Activated naive CD8-positive, alpha-beta T cell treated with anti-CD3 and anti-CD28 coated beads, Interleukin-2, amount 10 ng/mL, durations not matched to agents 7 days and 5 days (primary cell): ENCODE measurements around the gene ANTXR1. TPM values are rescaled to one million over a fixed set of nuclear protein-coding genes. Genes with fewer than 3 reads are reported as not detected.

Source experiments
- ATAC-seq: fragments of 150-1000 bp; cut with Tn5 transposase; one replicate; pipeline ENCODE4 v1.10.0; 2021; ENCODE audit warnings: low read depth, moderate library complexity
- POLR2A ChIA-PET: fragments of 350-600 bp; sonication (Branson Sonifier 250); formaldehyde crosslinking; loops from one replicate; lab custom pipeline; 2021; ENCODE audit warnings: antibody characterized with exemption; lab: Charles Lee
- DNase-seq: peaks from one replicate; pipeline ENCODE4 v3.0.0; 2021
- H3K27ac Mint-ChIP-seq: one replicate; pipeline ENCODE4 v1.8.0; 2022; ENCODE audit warnings: mild to moderate bottlenecking, mixed read lengths
- H3K27me3 Mint-ChIP-seq: one replicate; pipeline ENCODE4 v1.8.0; 2022; ENCODE audit warnings: mild to moderate bottlenecking, moderate library complexity, mixed read lengths
- H3K36me3 Mint-ChIP-seq: one replicate; pipeline ENCODE4 v1.8.0; 2021; ENCODE audit warnings: mild to moderate bottlenecking, mixed read lengths
- H3K4me1 Mint-ChIP-seq: one replicate; pipeline ENCODE4 v1.8.0; 2021; ENCODE audit warnings: mixed read lengths
- H3K4me3 Mint-ChIP-seq: one replicate; pipeline ENCODE4 v1.8.0; 2022; ENCODE audit warnings: mild to moderate bottlenecking, moderate library complexity, mixed read lengths
- H3K9me3 Mint-ChIP-seq: one replicate; pipeline ENCODE4 v1.8.0; 2021; ENCODE audit warnings: mixed read lengths
- total RNA-seq, 2 experiments: library from RNA; stranded (reverse); gene quantifications; one replicate each; pipeline ENCODE4 v1.2.3, GENCODE V29; 2021

ANTXR1 gene
- total RNA-seq, 2 experiments from 2014 or later = 0.09 to 0.11 TPM

DNA sequence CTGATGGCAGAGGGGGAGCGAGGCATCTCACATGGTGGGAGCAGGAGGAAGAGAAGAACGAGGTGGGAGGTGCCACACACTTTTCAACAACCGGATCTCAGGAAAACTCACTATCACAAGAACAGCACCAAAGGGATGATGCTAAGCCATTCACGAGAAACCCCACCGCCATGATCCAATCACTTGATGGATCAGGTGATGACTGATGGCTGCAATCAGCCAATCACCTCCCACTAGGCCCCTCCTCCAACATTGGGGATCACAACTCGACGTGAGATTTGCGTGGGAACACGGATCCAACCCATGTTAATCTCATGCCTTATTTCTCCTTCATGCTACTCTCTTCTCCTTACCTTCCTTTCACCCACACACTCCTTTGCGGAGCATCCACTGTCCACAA, 143.6 kb downstream of the ANTXR1 start:
- no peak for ATAC-seq
- POLR2A ChIA-PET = no interaction called here

DNA sequence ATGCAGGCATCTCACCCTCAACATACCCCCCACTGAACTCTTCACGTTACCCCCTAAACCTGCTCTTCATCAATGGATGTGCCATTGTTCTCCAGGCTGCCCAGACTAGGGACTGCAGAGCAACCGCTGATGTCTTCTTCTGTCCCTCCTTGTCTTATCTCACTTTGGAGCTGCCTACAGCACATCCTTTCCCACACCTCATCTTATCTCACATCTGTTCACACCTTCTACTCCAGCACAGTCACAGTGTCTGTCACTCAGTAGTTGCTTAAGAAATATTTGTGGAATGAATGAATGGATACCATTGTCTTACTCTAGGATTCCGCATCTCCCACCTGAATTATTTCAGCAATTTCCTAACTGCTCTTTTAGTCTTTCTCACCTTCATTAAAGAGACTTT, 144.5 kb downstream of the ANTXR1 start:
- Mint-ChIP-seq H3K27me3 (peaks cover 3% of the 10 kb centered on the region), H3K36me3 (no peaks in the 10 kb centered on the region), H3K27ac (no peak overlapping the region), H3K9me3 (no peaks in the 10 kb centered on the region), H3K4me1 (no peaks in the 10 kb centered on the region), H3K4me3 (no peak overlapping the region)
- no peak for ATAC-seq
- POLR2A ChIA-PET = no interaction called here
- no peak for DNase-seq

More for the DNA sequence above, 143.6 kb downstream of the ANTXR1 start:
- Mint-ChIP-seq H3K9me3 (no peaks in the 10 kb centered on the region), H3K4me1 (no peaks in the 10 kb centered on the region), H3K4me3 (no peak overlapping the region), H3K36me3 (no peaks in the 10 kb centered on the region), H3K27ac (no peak overlapping the region), H3K27me3 (peaks cover 3% of the 10 kb centered on the region)
- DNase-seq = no peak

DNA sequence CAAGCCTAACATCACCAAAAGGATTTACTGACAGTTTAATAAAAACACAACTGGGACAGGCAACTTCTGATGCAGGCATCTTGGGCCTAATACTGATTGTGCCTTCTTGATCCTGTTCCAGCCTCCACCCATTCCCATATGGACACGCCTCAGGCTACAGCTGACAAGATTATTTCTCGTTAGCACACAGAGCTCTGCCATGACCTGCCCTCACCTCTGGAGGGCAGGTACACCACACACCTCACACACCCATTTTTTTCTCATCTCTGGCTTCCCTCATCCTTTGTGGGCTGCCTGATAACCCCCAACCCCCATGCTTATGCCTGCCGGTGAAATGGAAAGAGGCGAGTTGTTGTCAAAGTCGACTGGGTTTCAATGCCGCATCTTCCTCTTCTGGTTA, 147.0 kb downstream of the ANTXR1 start:
- DNase-seq = no peak
- no peak for ATAC-seq
- H3K27ac Mint-ChIP-seq = no peak overlapping the region
- peaks cover 12% of the 10 kb centered on the region for H3K27me3 Mint-ChIP-seq
- no peaks in the 10 kb centered on the region for H3K36me3 Mint-ChIP-seq
- no peaks in the 10 kb centered on the region for H3K4me1 Mint-ChIP-seq
- H3K4me3 Mint-ChIP-seq = no peak overlapping the region
- H3K9me3 Mint-ChIP-seq = no peaks in the 10 kb centered on the region
- POLR2A ChIA-PET = no interaction called here

DNA sequence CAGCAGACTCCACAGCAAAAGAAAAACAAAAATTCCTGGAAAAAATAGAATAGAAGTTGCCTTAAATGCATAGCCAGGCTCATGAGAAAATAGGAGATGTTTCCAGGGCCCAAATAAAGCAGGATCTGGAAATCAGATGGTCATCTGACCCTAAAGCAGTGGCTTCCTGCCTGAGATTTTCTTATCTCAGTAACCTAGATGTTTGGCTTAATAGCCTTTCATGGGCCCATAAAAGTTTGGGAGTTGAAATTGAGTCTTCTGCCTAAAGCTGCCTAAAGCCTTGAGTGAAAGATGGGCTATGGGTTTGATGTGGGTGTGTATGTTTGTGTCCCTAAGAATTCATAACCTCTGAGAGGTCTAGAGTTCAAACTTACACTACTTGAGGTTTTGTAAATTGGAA, 149.1 kb downstream of the ANTXR1 start:
- H3K36me3 Mint-ChIP-seq = no peaks in the 10 kb centered on the region
- no peak for DNase-seq
- no peaks in the 10 kb centered on the region for H3K4me1 Mint-ChIP-seq
- ATAC-seq = no peak
- H3K27ac Mint-ChIP-seq = no peak overlapping the region
- peaks cover 15% of the 10 kb centered on the region for H3K27me3 Mint-ChIP-seq
- no peak overlapping the region for H3K4me3 Mint-ChIP-seq
- POLR2A ChIA-PET = no interaction called here
- H3K9me3 Mint-ChIP-seq = no peaks in the 10 kb centered on the region

DNA sequence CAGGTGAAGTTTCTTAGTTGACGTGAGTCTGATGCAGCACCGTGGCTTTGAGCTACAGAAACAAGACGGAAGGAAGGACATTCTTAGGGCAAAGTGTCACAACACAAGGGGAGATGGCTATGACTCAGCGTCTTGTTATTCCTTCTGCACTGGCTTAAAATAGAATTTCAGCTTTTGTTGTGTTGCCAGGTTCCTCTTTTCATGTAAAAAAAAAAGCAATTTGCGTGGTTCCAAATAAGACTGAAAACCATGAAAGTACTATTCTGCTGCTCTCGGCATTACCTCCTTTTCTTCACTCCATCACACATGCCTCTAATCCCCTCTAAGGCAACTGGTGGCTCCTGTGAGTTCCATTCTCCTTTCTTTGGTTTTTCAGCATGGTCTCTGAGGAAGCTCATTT, 150.1 kb downstream of the ANTXR1 start:
- ATAC-seq (no peak), DNase-seq (no peak)
- POLR2A ChIA-PET = no interaction called here
- Mint-ChIP-seq H3K9me3 (no peaks in the 10 kb centered on the region), H3K27me3 (peaks cover 15% of the 10 kb centered on the region), H3K27ac (no peak overlapping the region), H3K4me3 (no peak overlapping the region), H3K36me3 (no peaks in the 10 kb centered on the region), H3K4me1 (no peaks in the 10 kb centered on the region)

DNA sequence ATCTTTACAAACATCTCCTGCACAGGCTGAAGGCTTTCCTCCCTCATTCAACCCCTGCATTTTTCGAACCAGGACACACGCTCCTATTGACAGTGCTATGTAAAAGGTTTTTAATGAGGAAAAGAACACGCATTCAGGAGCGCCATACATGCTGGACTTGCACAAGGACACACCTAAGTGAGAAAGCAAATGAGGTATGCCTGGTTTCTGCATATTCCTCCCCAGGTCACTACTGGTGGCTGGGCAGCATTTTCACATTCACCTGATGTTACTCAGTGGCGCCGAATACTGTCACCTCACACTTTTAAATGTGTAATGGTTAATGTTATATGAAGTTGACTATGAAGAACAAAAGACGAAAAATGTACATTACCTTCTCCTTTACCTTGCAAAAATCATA, 150.6 kb downstream of the ANTXR1 start:
- Mint-ChIP-seq H3K27me3 (peaks cover 15% of the 10 kb centered on the region), H3K4me1 (no peaks in the 10 kb centered on the region), H3K4me3 (no peak overlapping the region), H3K27ac (no peak overlapping the region), H3K36me3 (no peaks in the 10 kb centered on the region), H3K9me3 (no peaks in the 10 kb centered on the region)
- POLR2A ChIA-PET = no interaction called here
- ATAC-seq (no peak), DNase-seq (no peak)

DNA sequence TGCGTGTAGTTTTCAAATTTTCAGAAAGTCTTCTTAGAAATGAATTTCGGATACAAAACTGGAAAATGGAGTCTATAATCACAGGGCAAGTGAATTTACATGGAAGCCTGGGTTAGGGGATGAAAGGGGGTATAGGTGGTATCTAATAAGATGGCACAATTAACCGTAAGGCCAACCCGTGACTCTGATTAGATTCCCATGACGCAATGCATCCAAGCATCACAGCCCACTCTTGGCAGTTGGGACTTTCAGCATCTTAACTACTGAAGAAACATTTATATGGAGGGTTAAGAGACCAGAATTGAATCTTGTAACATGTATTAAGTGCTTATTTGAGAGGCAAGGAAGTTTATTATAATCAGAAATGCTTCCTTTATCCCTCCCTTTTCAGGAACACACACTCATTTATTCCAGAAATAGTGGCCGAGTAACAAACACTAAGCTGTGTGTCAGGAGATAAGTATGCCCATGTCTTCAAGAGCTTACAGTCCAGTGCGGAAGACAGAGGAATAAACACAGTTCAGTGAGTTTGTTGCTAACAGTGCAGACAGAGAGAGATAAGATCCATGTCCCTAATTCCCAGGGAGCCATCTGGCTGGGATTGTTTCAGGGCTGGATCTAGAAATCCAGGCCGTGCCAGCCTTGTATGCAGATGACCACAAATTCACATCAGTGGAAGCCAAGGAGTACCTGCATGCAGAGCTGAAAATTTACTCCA, 151.2 kb downstream of the ANTXR1 start:
- Mint-ChIP-seq H3K4me3 (no peak overlapping the region), H3K27me3 (peaks cover 19% of the 10 kb centered on the region), H3K27ac (no peak overlapping the region), H3K9me3 (no peaks in the 10 kb centered on the region), H3K36me3 (no peaks in the 10 kb centered on the region), H3K4me1 (no peaks in the 10 kb centered on the region)
- POLR2A ChIA-PET = no interaction called here
- no peak for ATAC-seq
- no peak for DNase-seq

DNA sequence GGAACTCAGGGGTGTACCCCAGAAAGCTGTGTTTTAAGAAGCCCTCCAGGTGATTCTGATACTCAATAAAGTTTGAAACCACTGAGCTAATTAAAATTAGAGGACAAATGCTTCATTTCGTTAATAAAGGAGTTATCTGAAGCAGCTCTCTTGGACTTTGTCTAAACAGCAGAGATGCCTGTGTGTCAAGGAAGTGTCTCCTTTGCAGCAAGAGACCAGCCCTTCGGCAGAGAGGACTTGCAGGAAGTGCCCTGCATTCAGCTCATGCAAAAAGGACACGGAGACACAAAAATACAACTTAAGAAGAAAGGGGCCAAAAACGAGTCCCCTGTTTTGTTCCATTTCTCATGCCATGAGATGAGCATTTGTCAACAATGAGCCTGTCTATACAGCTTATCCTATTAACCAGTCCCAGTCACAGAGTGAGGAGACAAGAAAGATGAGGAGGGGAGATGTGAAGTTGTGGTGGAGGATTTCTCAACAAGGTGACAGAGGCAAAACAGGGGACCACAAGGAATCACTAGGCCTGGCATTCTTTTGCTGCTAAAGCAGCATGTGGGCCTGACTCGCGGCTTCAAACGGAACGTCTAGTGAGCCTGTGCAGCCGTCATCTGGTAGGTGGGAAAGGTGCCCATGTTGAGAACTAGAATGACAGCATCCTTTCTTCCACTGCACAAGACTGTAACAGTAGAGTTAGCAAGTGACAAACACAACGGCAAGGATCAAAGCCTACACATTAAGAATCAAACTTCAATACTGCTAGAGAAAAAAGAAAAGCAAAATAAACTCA, 152.3 kb downstream of the ANTXR1 start:
- H3K27me3 Mint-ChIP-seq = peaks cover 26% of the 10 kb centered on the region
- no peak overlapping the region for H3K27ac Mint-ChIP-seq
- no peaks in the 10 kb centered on the region for H3K36me3 Mint-ChIP-seq
- DNase-seq (no peak), ATAC-seq (no peak)
- H3K4me3 Mint-ChIP-seq = no peak overlapping the region
- H3K4me1 Mint-ChIP-seq = no peaks in the 10 kb centered on the region
- no peaks in the 10 kb centered on the region for H3K9me3 Mint-ChIP-seq
- POLR2A ChIA-PET = no interaction called here

DNA sequence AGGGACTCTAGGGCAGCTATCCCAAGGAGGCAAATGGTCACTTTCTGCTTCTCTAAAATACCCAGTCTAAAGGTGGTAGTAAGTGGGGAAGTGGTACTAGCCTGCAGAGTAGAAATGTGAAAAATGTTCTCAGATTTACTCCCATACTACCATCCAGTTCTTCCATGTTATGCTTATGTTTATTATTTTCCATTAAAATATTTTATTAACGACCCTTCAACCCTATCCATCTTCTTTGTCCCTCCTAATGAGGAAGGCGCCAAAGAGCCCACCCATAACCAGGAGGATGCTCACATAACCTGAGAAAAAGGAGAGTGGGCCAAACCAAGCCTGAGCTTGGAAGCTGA, 153.5 kb downstream of the ANTXR1 start:
- ATAC-seq (no peak), DNase-seq (no peak)
- POLR2A ChIA-PET = no interaction called here
- H3K4me3 Mint-ChIP-seq = no peak overlapping the region
- H3K27me3 Mint-ChIP-seq = peaks cover 26% of the 10 kb centered on the region
- no peaks in the 10 kb centered on the region for H3K4me1 Mint-ChIP-seq
- H3K36me3 Mint-ChIP-seq = no peaks in the 10 kb centered on the region
- no peaks in the 10 kb centered on the region for H3K9me3 Mint-ChIP-seq
- H3K27ac Mint-ChIP-seq = no peak overlapping the region

DNA sequence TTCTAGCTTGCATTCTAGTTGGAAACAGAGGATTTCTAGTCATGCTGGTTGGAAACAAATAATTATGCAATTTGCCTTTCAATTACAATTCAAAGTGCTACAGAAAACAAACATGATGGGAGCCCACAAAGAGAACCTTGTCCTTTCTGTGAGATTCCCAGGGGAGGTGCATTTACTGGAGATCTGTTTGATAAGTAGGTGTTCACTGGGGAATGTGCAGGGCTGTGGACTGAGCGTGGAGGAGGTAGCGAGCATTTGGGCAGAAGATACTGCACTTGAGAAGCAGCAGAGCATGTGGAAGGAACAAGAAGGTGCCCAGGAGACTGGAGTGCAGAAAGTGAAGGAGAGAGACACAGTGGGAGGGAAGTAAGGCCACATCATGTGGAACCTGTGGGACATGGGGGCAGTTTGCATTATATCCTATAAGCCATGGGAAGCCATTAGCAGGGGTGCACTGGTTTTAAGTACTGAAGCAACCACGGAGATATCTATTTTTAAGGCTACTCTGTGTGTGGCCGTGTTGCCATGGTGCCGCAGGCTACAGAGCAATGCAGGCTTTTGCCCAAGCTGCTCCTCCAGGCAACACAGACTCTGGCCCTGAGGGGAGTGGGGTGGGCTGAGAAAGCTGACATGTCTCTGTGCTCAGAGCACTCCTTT, 154.0 kb downstream of the ANTXR1 start:
- Mint-ChIP-seq H3K27ac (no peak overlapping the region), H3K4me3 (no peak overlapping the region), H3K9me3 (no peaks in the 10 kb centered on the region), H3K4me1 (no peaks in the 10 kb centered on the region), H3K36me3 (no peaks in the 10 kb centered on the region), H3K27me3 (peaks cover 26% of the 10 kb centered on the region)
- DNase-seq = no peak
- no peak for ATAC-seq
- POLR2A ChIA-PET = no interaction called here

DNA sequence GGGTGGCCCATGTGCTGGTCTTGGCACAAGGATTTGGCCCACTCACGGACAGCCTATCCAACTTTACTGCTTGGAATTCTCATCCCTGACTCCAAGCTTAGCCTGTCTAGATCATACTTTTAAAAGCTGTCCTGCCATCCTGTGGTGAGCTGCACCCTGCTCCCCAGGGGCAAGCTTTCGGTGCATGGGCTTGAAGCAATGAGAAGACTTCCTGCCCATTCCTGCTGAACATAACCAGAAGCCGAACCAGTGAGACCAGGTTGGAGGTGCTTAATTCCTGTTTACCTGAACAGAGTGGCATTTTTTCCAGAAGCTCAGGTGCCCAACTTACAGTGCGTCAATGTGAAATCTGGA, 154.5 kb downstream of the ANTXR1 start:
- Mint-ChIP-seq H3K27ac (no peak overlapping the region), H3K27me3 (peaks cover 28% of the 10 kb centered on the region), H3K9me3 (no peaks in the 10 kb centered on the region), H3K4me3 (no peak overlapping the region), H3K4me1 (no peaks in the 10 kb centered on the region), H3K36me3 (no peaks in the 10 kb centered on the region)
- POLR2A ChIA-PET = no interaction called here
- no peak for ATAC-seq
- DNase-seq = no peak

DNA sequence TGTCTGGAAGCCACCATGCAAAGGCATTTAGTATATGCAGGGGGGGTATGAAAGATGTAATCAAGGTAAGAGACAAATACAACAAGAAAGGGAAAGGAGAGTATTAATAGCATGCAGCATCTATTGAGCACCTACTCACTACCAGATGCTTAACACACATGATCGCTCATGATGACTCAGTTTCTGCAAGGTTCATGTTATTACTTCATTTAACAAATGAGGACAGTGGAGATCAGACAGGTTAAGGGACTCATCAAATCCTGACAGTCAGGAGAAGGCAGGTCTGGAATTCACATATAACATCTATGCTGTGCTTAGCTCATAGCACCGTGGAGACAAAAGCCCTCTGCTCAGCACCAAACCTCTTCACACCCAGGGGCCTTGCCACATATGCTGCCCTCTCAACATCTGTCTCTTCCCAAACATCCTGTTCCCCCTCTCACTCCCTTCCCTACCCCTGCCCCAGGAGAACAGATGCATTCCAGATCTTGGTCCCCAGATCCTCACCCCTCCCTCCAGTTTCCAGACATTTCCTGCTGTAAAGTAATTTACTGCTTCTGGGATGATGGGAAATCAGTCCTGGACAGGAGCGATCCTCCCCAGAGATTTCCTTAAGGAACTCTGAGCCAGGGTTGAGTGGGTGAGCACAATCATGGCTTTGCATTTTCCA, 155.3 kb downstream of the ANTXR1 start:
- H3K4me1 Mint-ChIP-seq = no peaks in the 10 kb centered on the region
- H3K9me3 Mint-ChIP-seq = no peaks in the 10 kb centered on the region
- POLR2A ChIA-PET = no interaction called here
- H3K4me3 Mint-ChIP-seq = no peak overlapping the region
- no peak overlapping the region for H3K27ac Mint-ChIP-seq
- no peak for ATAC-seq
- H3K27me3 Mint-ChIP-seq = peaks cover 28% of the 10 kb centered on the region
- H3K36me3 Mint-ChIP-seq = no peaks in the 10 kb centered on the region
- DNase-seq = no peak

DNA sequence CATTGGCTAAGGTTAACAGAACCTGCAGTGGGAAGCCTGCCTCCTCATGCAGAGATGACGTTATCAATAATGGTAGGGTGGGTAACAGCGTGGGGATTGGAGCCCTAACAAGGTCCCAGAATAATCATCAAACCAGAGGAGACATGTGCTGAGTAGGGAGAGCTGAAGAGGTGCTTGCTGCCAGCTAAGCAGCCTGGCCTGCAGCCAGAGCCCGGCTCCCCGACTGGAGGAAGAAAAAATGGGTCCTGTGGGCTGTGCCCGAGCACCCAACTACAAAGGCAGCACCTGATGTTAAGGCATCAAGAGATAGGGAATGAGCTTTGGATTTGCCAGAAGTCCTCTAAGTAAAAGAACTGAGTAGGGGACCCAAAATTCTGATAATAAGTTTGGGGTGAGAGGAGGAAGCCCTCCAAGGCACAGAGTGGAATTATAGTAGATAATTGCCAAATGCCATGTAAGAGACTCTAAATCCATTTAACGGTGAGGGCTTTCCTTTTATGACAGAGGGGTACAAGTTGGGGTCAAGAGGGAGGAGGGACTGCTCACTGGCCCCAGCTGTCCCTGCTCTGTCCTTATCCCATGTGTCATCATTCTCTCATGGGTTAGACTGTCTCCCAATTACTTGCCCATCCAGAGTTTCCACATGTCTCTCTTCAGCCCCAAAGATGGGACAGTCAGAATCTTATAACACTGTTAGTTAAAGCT, 156.1 kb downstream of the ANTXR1 start:
- H3K9me3 Mint-ChIP-seq = no peaks in the 10 kb centered on the region

More for the DNA sequence above, 156.1 kb downstream of the ANTXR1 start:
- DNase-seq = no peak
- no peaks in the 10 kb centered on the region for H3K4me1 Mint-ChIP-seq
- H3K27me3 Mint-ChIP-seq = peaks cover 23% of the 10 kb centered on the region
- H3K36me3 Mint-ChIP-seq = no peaks in the 10 kb centered on the region
- no peak overlapping the region for H3K4me3 Mint-ChIP-seq
- POLR2A ChIA-PET = no interaction called here
- H3K27ac Mint-ChIP-seq = no peak overlapping the region
- ATAC-seq = no peak
